H1 (cell line): ENCODE data around the gene NCOA6. TPM values are rescaled to one million over a fixed set of nuclear protein-coding genes. Genes with fewer than 3 reads are reported as not detected.

ENCODE experiments used
- CHD2 ChIP-seq: IDR thresholded peaks from 2 replicates; pipeline ENCODE4 v1.6.1; 2012; ENCODE audit warnings: low read length, improper control_type of control experiment
- CREB1 ChIP-seq: IDR thresholded peaks from 2 replicates; pipeline ENCODE4 v1.6.1; 2012; ENCODE audit warnings: inconsistent platforms
- EP300 ChIP-seq, 2 experiments: IDR thresholded peaks; 1 replicate in 1 of 2; 2 replicates in 1 of 2; pipeline ENCODE4 v1.6.1; 2011 to 2012; ENCODE audit warnings: low read depth in 2 of 2, low read length in 2 of 2, mild to moderate bottlenecking in 2 of 2, borderline replicate concordance in 1 of 2, inconsistent platforms in 1 of 2, moderate library complexity in 1 of 2
- HDAC6 ChIP-seq: IDR thresholded peaks from one replicate; pipeline ENCODE4 v1.7.1; 2012; ENCODE audit warnings: low read depth, mild to moderate bottlenecking, inconsistent platforms, low read length, moderate library complexity
- MAX ChIP-seq: IDR thresholded peaks from 2 replicates; pipeline ENCODE4 v1.6.1; 2012; ENCODE audit warnings: inconsistent platforms
- NANOG ChIP-seq: IDR thresholded peaks from 2 replicates; pipeline ENCODE4 v1.6.1; 2011; ENCODE audit warnings: low read length, low read depth, mild to moderate bottlenecking, inconsistent platforms; ENCODE audit not compliant: insufficient read depth, poor library complexity, severe bottlenecking
- SIX5 ChIP-seq: IDR thresholded peaks from 2 replicates; pipeline ENCODE4 v1.6.1; 2011; ENCODE audit warnings: mild to moderate bottlenecking, low read depth, low read length
- polyA plus RNA-seq, 7 experiments: library from polyadenylated mRNA; depleted of rRNA in 3 of 7; stranded (reverse) in 5 of 7; unstranded in 2 of 7; fragments of >200 nt in 5 of 7; fragments of 200-250 nt in 2 of 7; gene quantifications; 1 replicate in 5 of 7; 2 replicates in 1 of 7; 4 replicates in 1 of 7; pipeline versions ENCODE4 v1.2.1 to v1.2.3, GENCODE V29; 2011 to 2013; ENCODE audit warnings: missing spikeins in 2 of 7, mixed read lengths in 2 of 7
- total RNA-seq: library from RNA; stranded (reverse); fragmentation: NEBNext Ultra II Directional; extraction: Animal tissue kit (Norgen Biotek cat#: 25700); gene quantifications from 2 replicates; pipeline ENCODE4 v1.2.1, GENCODE V29; 2021

NCOA6 gene
- total and polyA plus RNA-seq, 2 of the 8 experiments (the other 6 are each of a cell fraction or from before 2014, with no cell fraction given), result 9.0 to 9.5 TPM

DNA sequence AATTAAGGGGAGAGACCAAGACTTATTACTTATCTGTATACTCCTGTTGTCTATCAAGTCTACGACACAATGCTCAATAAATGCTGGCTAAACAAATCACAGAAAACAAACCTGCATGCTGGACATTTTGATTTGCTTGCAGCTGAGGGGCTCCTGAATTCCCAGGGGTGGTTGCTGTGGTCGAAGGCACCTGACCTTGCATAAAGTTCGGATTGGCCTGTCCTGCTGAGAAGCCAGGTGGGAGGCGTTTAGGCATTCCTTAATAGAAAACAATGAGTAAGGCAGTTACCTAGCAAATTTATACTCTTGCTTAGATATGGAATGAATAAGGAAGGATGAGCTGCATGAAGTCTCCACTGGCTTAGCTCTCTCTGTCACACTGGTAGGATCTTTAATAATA is 70.8 kb downstream of the NCOA6 start (continued):
- TF ChIP-seq NANOG, result no peak
- TF ChIP-seq CHD2, result no peak
- TF ChIP-seq MAX, result no peak
- TF ChIP-seq SIX5, result no peak
- no peak for TF ChIP-seq HDAC6
- no peak for TF ChIP-seq CREB1
- TF ChIP-seq EP300 (IDR thresholded peaks at IDR 0.05; ENCODE audit: borderline replicate concordance in 1 of 2, low read depth in 2 of 2, low read length in 2 of 2), result no peak
- TF ChIP-seq, all 59 proteins: peak for 0
